ENCODE results near the gene CDS2. TPM values are rescaled to one million over a fixed set of nuclear protein-coding genes. Genes with fewer than 3 reads are reported as not detected.

The CDS2 gene
- total and polyA plus RNA-seq, 2 of the 13 experiments (the other 11 are each of a cell fraction or from before 2014, with no cell fraction given) = 81.3 to 153 TPM

GRCh38 chr20:5211803-5212714 is 85.3 kb downstream of the CDS2 start (continued):
- TF ChIP-seq BCL3 (CRISPR knock-in tag; IDR thresholded peaks at IDR 0.05) (no peak), GATAD2A (CRISPR knock-in tag; IDR thresholded peaks at IDR 0.05) (peak; percentile 91), NR2F1 (CRISPR knock-in tag; IDR thresholded peaks at IDR 0.05) (peak in 1 of 2 experiments; percentile 61; a peak in 2 of 4 replicates), KDM1A (CRISPR knock-in tag; IDR thresholded peaks at IDR 0.05) (peak; percentile 62; the same call in 1 of the 2 replicates), ZNF101 (CRISPR knock-in tag; IDR thresholded peaks at IDR 0.05; ENCODE audit: borderline replicate concordance, low read depth) (no peak), HMG20A (CRISPR knock-in tag; IDR thresholded peaks at IDR 0.05; ENCODE audit: borderline replicate concordance) (peak; percentile 73; the same call in 1 of the 2 replicates), ZNF318 (CRISPR knock-in tag; IDR thresholded peaks at IDR 0.05) (0 out of 2 replicates have a peak, but pooled peaks have one; percentile 57), RARA (CRISPR knock-in tag; IDR thresholded peaks at IDR 0.05) (peak; percentile 85), REXO4 (CRISPR knock-in tag; IDR thresholded peaks at IDR 0.05; ENCODE audit: borderline replicate concordance) (no peak), SOX13 (IDR thresholded peaks at IDR 0.05) (no peak), SOX13 (CRISPR knock-in tag; conservative IDR thresholded peaks at IDR 0.05 in 1 of 2, IDR thresholded peaks at IDR 0.05 in 1 of 2) (peak in 1 of 2 experiments; percentile 32; a peak in 1 of 4 replicates), IKZF1 (IDR thresholded peaks at IDR 0.05) (no peak), ZNF225 (CRISPR knock-in tag; IDR thresholded peaks at IDR 0.05) (no peak), MAFK (conservative IDR thresholded peaks at IDR 0.05 in 1 of 2, IDR thresholded peaks at IDR 0.05 in 1 of 2; ENCODE audit: low read length in 2 of 2) (peak; percentile 18 to 19; a peak in 1 of 4 replicates), FOXO4 (CRISPR knock-in tag; conservative IDR thresholded peaks at IDR 0.05) (no peak), MAF1 (CRISPR knock-in tag; IDR thresholded peaks at IDR 0.05; ENCODE audit: borderline replicate concordance) (no peak), ZFY (CRISPR knock-in tag; IDR thresholded peaks at IDR 0.05) (no peak), MEF2D (CRISPR knock-in tag; IDR thresholded peaks at IDR 0.05) (peak; percentile 29; the same call in 1 of the 2 replicates)

All from HepG2 (cell line).